Liver (tissue), 9 donors: ENCODE results near the gene SMG6. TPM values are rescaled to one million over a fixed set of nuclear protein-coding genes. Genes with fewer than 3 reads are reported as not detected.
A peak's percentile ranks its signal among the peaks of the same experiment; 100 is the strongest.

ENCODE experiments used
- DNase-seq: peaks from one replicate; pipeline ENCODE4 v3.0.0-alpha.2; 2017; ENCODE audit warnings: low spot score
- H3K27ac ChIP-seq, 2 donors: one replicate each; pipeline ENCODE4 v1.7.0; 2013; ENCODE audit warnings: inconsistent platforms in 2 of 2, low read length in 2 of 2, control low read depth in 1 of 2, low read depth in 1 of 2, mild to moderate bottlenecking in 1 of 2
- H3K27me3 ChIP-seq, 4 donors: one replicate each; pipeline versions ENCODE4 v1.6.1 to v1.7.0; 2013; ENCODE audit warnings: low read length in 3 of 4, inconsistent platforms in 1 of 4, mild to moderate bottlenecking in 1 of 4, moderate library complexity in 1 of 4; ENCODE audit not compliant: control insufficient read depth in 4 of 4, insufficient read depth in 4 of 4
- H3K36me3 ChIP-seq, 4 donors: one replicate each; pipeline versions ENCODE4 v1.6.1 to v1.7.0; 2013; ENCODE audit warnings: low read length in 3 of 4, mild to moderate bottlenecking in 3 of 4, low read depth in 1 of 4, moderate library complexity in 1 of 4; ENCODE audit not compliant: control insufficient read depth in 4 of 4, insufficient read depth in 3 of 4
- H3K4me1 ChIP-seq, 4 donors: one replicate each; pipeline versions ENCODE4 v1.6.1 to v1.7.0; 2013; ENCODE audit warnings: low read length in 3 of 4, mild to moderate bottlenecking in 3 of 4, moderate library complexity in 1 of 4; ENCODE audit not compliant: control insufficient read depth in 4 of 4, insufficient read depth in 4 of 4
- H3K4me3 ChIP-seq, 3 donors: one replicate each; pipeline versions ENCODE4 v1.6.1 to v1.7.0; 2013; ENCODE audit warnings: low read length in 3 of 3, control low read depth in 1 of 3, low read depth in 1 of 3, mild to moderate bottlenecking in 1 of 3
- H3K9ac ChIP-seq, 2 donors: one replicate each; pipeline ENCODE4 v1.7.0; 2013; ENCODE audit warnings: low read length in 2 of 2, mild to moderate bottlenecking in 2 of 2, moderate library complexity in 2 of 2, control low read depth in 1 of 2, low read depth in 1 of 2
- H3K9me3 ChIP-seq, 4 donors: one replicate each; pipeline versions ENCODE4 v1.6.1 to v1.7.0; 2013; ENCODE audit warnings: low read length in 3 of 4; ENCODE audit not compliant: control insufficient read depth in 4 of 4
- ATF3 ChIP-seq: IDR thresholded peaks from 2 replicates; pipeline ENCODE4 v1.6.1; 2016; ENCODE audit warnings: antibody characterized with exemption
- EGR1 ChIP-seq, 2 donors: IDR thresholded peaks; 2 replicates each; pipeline ENCODE4 v1.6.1; 2016 to 2018; ENCODE audit warnings: antibody characterized with exemption in 2 of 2, low read depth in 2 of 2
- FOXA1 ChIP-seq: IDR thresholded peaks from 2 replicates; pipeline ENCODE4 v1.6.1; 2016; ENCODE audit warnings: antibody characterized with exemption
- FOXA2 ChIP-seq: IDR thresholded peaks from 2 replicates; pipeline ENCODE4 v1.6.1; 2016; ENCODE audit warnings: antibody characterized with exemption
- HNF4A ChIP-seq, 2 donors: conservative IDR thresholded peaks; 2 replicates each; pipeline ENCODE4 v1.6.1; 2016; ENCODE audit warnings: antibody characterized with exemption in 2 of 2, mild to moderate bottlenecking in 2 of 2
- HNF4G ChIP-seq: IDR thresholded peaks from 2 replicates; pipeline ENCODE4 v1.6.1; 2016; ENCODE audit warnings: antibody characterized with exemption
- MAX ChIP-seq: IDR thresholded peaks from 2 replicates; pipeline ENCODE4 v1.6.1; 2016; ENCODE audit warnings: antibody characterized with exemption
- NR2F2 ChIP-seq: IDR thresholded peaks from 2 replicates; pipeline ENCODE4 v1.6.1; 2016; ENCODE audit warnings: antibody characterized with exemption
- RAD21 ChIP-seq, 2 donors: IDR thresholded peaks; 2 replicates each; pipeline ENCODE4 v1.6.1; 2016; ENCODE audit warnings: antibody characterized with exemption in 2 of 2, mild to moderate bottlenecking in 2 of 2
- REST ChIP-seq: IDR thresholded peaks from 2 replicates; pipeline ENCODE4 v1.6.1; 2016; ENCODE audit warnings: antibody characterized with exemption, mild to moderate bottlenecking
- SP1 ChIP-seq: IDR thresholded peaks from 2 replicates; pipeline ENCODE4 v1.6.1; 2018; ENCODE audit warnings: antibody characterized with exemption, mild to moderate bottlenecking
- YY1 ChIP-seq: IDR thresholded peaks from 2 replicates; pipeline ENCODE4 v1.6.1; 2016; ENCODE audit warnings: antibody characterized with exemption, mild to moderate bottlenecking
- ZBTB33 ChIP-seq: IDR thresholded peaks from 2 replicates; pipeline ENCODE4 v1.6.1; 2016; ENCODE audit warnings: antibody characterized with exemption
- WGBS: extraction: QIAGEN DNeasy Blood & Tissue Kit; methylation state at CpG from one replicate; pipeline ENCODE4 v1.1.7; 2013; 5-methylcytosine and 5-hydroxymethylcytosine counted together
- polyA plus RNA-seq, 2 donors: library from polyadenylated mRNA; stranded (reverse) in 1 of 2; unstranded in 1 of 2; fragments of 200-250 nt in 1 of 2; fragments of >200 nt in 1 of 2; fragmentation: Nextera tagmentation in 1 of 2; extraction: Ambion mirVana in 1 of 2; gene quantifications; one replicate each; pipeline versions ENCODE4 v1.2.1 to v1.2.3, GENCODE V29; 2013 to 2015
- total RNA-seq, 2 donors: library from RNA; depleted of rRNA; stranded (reverse); fragments of >200 nt; gene quantifications; one replicate each; pipeline ENCODE4 v1.2.3, GENCODE V29; 2014
- donor health status: healthy.
- donor health status: healthy.
- donor health status: healthy.
- donor health status: healthy.
- donor health status: healthy.

Gene SMG6
- total and polyA plus RNA-seq, 4 donors: 4.9 to 12.0 (median 8.2) TPM

- H3K9me3 ChIP-seq: no peaks in the 10 kb centered on the region
- WGBS: 68% methylated on average over 5 of the region's 5 CpGs
- TF ChIP-seq RAD21 (IDR thresholded peaks at IDR 0.05) (peak in 1 of 2 donors; percentile 28), YY1 (no peak), NR2F2 (peak; percentile 64), ATF3 (no peak), SP1 (peak; percentile 18), HNF4G (no peak), EGR1 (IDR thresholded peaks at IDR 0.05; ENCODE audit: low read depth in 2 of 2) (no peak), HNF4A (conservative IDR thresholded peaks at IDR 0.05) (no peak), FOXA1 (no peak)
- H3K4me3 ChIP-seq: no peak overlapping the region
- DNase-seq: no peak
- no peaks in the 10 kb centered on the region for H3K4me1 ChIP-seq
- peak overlapping the region; percentile 44 to 66 for H3K27ac ChIP-seq
- H3K36me3 ChIP-seq: peaks cover 0 to 12% (median 4%) of the 10 kb centered on the region in 4 donors
- H3K27me3 ChIP-seq: no peaks in the 10 kb centered on the region
- H3K9ac ChIP-seq: peak overlapping the region in 1 of 2 donors; percentile 14
Observed at GRCh38 chr17:2237521-2237921, 66.1 kb downstream of the SMG6 start.

GRCh38 chr17:2235792-2236366 is 67.7 kb downstream of the SMG6 start:
- Histone ChIP-seq H3K36me3 (peaks cover 0 to 12% (median 4%) of the 10 kb centered on the region in 4 donors), H3K27ac (no peak overlapping the region), H3K4me1 (no peaks in the 10 kb centered on the region), H3K9ac (no peak overlapping the region), H3K9me3 (no peaks in the 10 kb centered on the region), H3K4me3 (no peak overlapping the region), H3K27me3 (no peaks in the 10 kb centered on the region)
- TF ChIP-seq YY1 (no peak), HNF4G (no peak), ZBTB33 (no peak), NR2F2 (no peak), ATF3 (no peak)
- WGBS: 82% methylated on average over 6 of the region's 6 CpGs
- no peak for DNase-seq

GRCh38 chr17:2235265-2235664 is 68.3 kb downstream of the SMG6 start:
- Histone ChIP-seq H3K27ac (no peak overlapping the region), H3K4me3 (no peak overlapping the region), H3K36me3 (peaks cover 0 to 12% (median 4%) of the 10 kb centered on the region in 4 donors), H3K9ac (no peak overlapping the region), H3K27me3 (no peaks in the 10 kb centered on the region), H3K9me3 (no peaks in the 10 kb centered on the region), H3K4me1 (no peaks in the 10 kb centered on the region)
- no peak for DNase-seq
- WGBS: 91% methylated on average over 4 of the region's 4 CpGs
- TF ChIP-seq MAX (no peak), REST (no peak), RAD21 (IDR thresholded peaks at IDR 0.05) (no peak), FOXA2 (no peak), NR2F2 (no peak)
